Measurements from ENCODE around the gene PDE6D.
"Not testable (repeated sequence)": the region's sequence is repeated elsewhere in the genome, so short reads cannot be mapped to it uniquely, and the experiment has no call there.

The PDE6D gene

GRCh38 chr2:231769170-231770136, 11.6 kb downstream of the PDE6D start:
- no peak for DNase-seq (ENCODE audit: low read depth in 2 of 2)

GRCh38 chr2:231765496-231765929, 15.6 kb downstream of the PDE6D start:
- DNase-seq (ENCODE audit: low read depth in 2 of 2), result no peak

- no peak for DNase-seq (ENCODE audit: low read depth in 2 of 2)
These were observed 16.3 kb downstream of the PDE6D start for GRCh38 chr2:231764760-231765159.

- no peak for DNase-seq (ENCODE audit: low read depth in 2 of 2)
These were observed 17.0 kb downstream of the PDE6D start for GRCh38 chr2:231764124-231764523.

GRCh38 chr2:231761735-231762134, 19.3 kb downstream of the PDE6D start:
- no peak for DNase-seq (ENCODE audit: low read depth in 2 of 2)

GRCh38 chr2:231752061-231752460, 29.0 kb downstream of the PDE6D start:
- DNase-seq (ENCODE audit: low read depth in 2 of 2), result no peak

GRCh38 chr2:231751042-231751815, 29.9 kb downstream of the PDE6D start:
- DNase-seq (ENCODE audit: low read depth in 2 of 2), result no peak

- not testable (repeated sequence) for DNase-seq (ENCODE audit: low read depth in 2 of 2)
These were observed 32.1 kb downstream of the PDE6D start for GRCh38 chr2:231749016-231749415.

GRCh38 chr2:231748153-231748896, 32.8 kb downstream of the PDE6D start:
- not testable (repeated sequence) for DNase-seq (ENCODE audit: low read depth in 2 of 2)

- no peak for DNase-seq (ENCODE audit: low read depth in 2 of 2)
These were observed 35.6 kb downstream of the PDE6D start for GRCh38 chr2:231745303-231746038.

GRCh38 chr2:231743376-231744116, 37.5 kb downstream of the PDE6D start:
- DNase-seq (ENCODE audit: low read depth in 2 of 2), result no peak

- DNase-seq (ENCODE audit: low read depth in 2 of 2), result no peak
These were observed 43.3 kb downstream of the PDE6D start for GRCh38 chr2:231737761-231738160.

- DNase-seq (ENCODE audit: low read depth in 2 of 2), result no peak
These were observed 48.5 kb downstream of the PDE6D start for GRCh38 chr2:231732604-231733003.

- DNase-seq (ENCODE audit: low read depth in 2 of 2), result no peak
These were observed 53.5 kb downstream of the PDE6D start for GRCh38 chr2:231727621-231728020.

GRCh38 chr2:231726276-231726675, 54.8 kb downstream of the PDE6D start:
- DNase-seq (ENCODE audit: low read depth in 2 of 2), result no peak

- no peak for DNase-seq (ENCODE audit: low read depth in 2 of 2)
These were observed 55.6 kb downstream of the PDE6D start for GRCh38 chr2:231725476-231725875.

- DNase-seq (ENCODE audit: low read depth in 2 of 2), result no peak
These were observed 58.3 kb downstream of the PDE6D start for GRCh38 chr2:231722721-231723307.

- DNase-seq (ENCODE audit: low read depth in 2 of 2), result no peak
These were observed 59.8 kb downstream of the PDE6D start for GRCh38 chr2:231720987-231721966.

Data from stimulated activated CD4-positive, alpha-beta T cell treated with anti-CD3 and anti-CD28 coated beads, Interleukin-15, amount 100 ng/mL, for 48 hours (primary cell).